Activated CD4-positive, alpha-beta T cell treated with anti-CD3 and anti-CD28 coated beads for 36 hours (primary cell): ENCODE measurements around the gene TRMT11. TPM values are rescaled to one million over a fixed set of nuclear protein-coding genes. Genes with fewer than 3 reads are reported as not detected.

ENCODE experiments used
- ATAC-seq: fragments of 200-7000 bp; cut with Tn5 transposase; one replicate; pipeline ENCODE4 v1.10.0; 2021; ENCODE audit warnings: mild to moderate bottlenecking, moderate library complexity
- CTCF ChIA-PET: fragments of 350-600 bp; sonication (Branson Sonifier 250); formaldehyde crosslinking; loops from one replicate; lab custom pipeline; 2021; ENCODE audit warnings: antibody characterized with exemption; lab: Charles Lee
- POLR2A ChIA-PET: fragments of 350-600 bp; sonication (Branson Sonifier 250); formaldehyde crosslinking; loops from one replicate; lab custom pipeline; 2021; ENCODE audit warnings: antibody characterized with exemption, inconsistent platforms; lab: Charles Lee
- DNase-seq: peaks from one replicate; pipeline ENCODE4 v3.0.0-alpha.2; 2020
- H3K27ac Mint-ChIP-seq: one replicate; pipeline ENCODE4 v1.8.0; 2021; ENCODE audit warnings: mixed read lengths
- H3K27me3 Mint-ChIP-seq: one replicate; pipeline ENCODE4 v1.8.0; 2021; ENCODE audit warnings: mixed read lengths
- H3K36me3 Mint-ChIP-seq: one replicate; pipeline ENCODE4 v1.8.0; 2021; ENCODE audit warnings: low read depth, mixed read lengths
- H3K4me1 Mint-ChIP-seq: one replicate; pipeline ENCODE4 v1.8.0; 2021; ENCODE audit warnings: mixed read lengths
- H3K4me3 Mint-ChIP-seq: one replicate; pipeline ENCODE4 v1.8.0; 2021; ENCODE audit warnings: mild to moderate bottlenecking, moderate library complexity, mixed read lengths
- H3K9me3 Mint-ChIP-seq: one replicate; pipeline ENCODE4 v1.8.0; 2021; ENCODE audit warnings: low read depth, mixed read lengths
- intact Hi-C, 2 experiments: fragments of 100-400 bp; cut with DNase I in 1 of 2; cut with micrococcal nuclease in 1 of 2; formaldehyde crosslinking; loops; one replicate each; pipeline versions ENCODE4 v1.14.2 to v1.15.1; 2022 to 2024; cut with DNase I, micrococcal nuclease
- total RNA-seq, 2 experiments: library from RNA; stranded (reverse); gene quantifications; one replicate each; pipeline ENCODE4 v1.2.3, GENCODE V29; 2021

The TRMT11 gene
- 10 to 100 TPM; 33.4 to 40.5 TPM for total RNA-seq

GRCh38 chr6:125986301-125987025 is at the start of gene TRMT11:
TRMT11 (plus strand) TSS chr6:125986540; CDS start chr6:125986551, 11 bp downstream.
- DNase-seq (peak; percentile 89), ATAC-seq (peak; percentile 96)
- no peaks in the 10 kb centered on the region for H3K36me3 Mint-ChIP-seq
- no peak within 1 kb of the TSS for H3K4me3 Mint-ChIP-seq
- POLR2A ChIA-PET: interaction anchor here (0.6 to 1.5 kb wide), 6 partner anchors 9 to 354 kb away, joined by 3 to 8 read pairs (median 4); partner anchors contain the start of genes CENPW and HINT3
- CTCF ChIA-PET: interaction anchor here (0.5 to 5.6 kb wide), 18 partner anchors 10 to 674 kb away, joined by 3 to 50 read pairs (median 4); partner anchors contain the start of genes HINT3 and NCOA7
- intact Hi-C loops: loop anchor here (1.0 to 10.0 kb wide), 7 partner anchors 12 to 1278 kb away; partner anchors contain the start of genes HINT3 (in 2 of the 2), CENPW (in 1 of the 2), HDDC2 (in 1 of the 2) and NCOA7 (in 1 of the 2)
- peak within 1 kb of the TSS; percentile 20 for H3K27ac Mint-ChIP-seq
- H3K4me1 Mint-ChIP-seq: peaks cover 7% of the 10 kb centered on the region
- no peaks in the 10 kb centered on the region for H3K27me3 Mint-ChIP-seq
- no peaks in the 10 kb centered on the region for H3K9me3 Mint-ChIP-seq

GRCh38 chr6:125939026-125939425 is 47.3 kb upstream of the TRMT11 start:
- Mint-ChIP-seq H3K4me3 (no peak overlapping the region), H3K27me3 (peaks cover 11% of the 10 kb centered on the region), H3K27ac (no peak overlapping the region), H3K36me3 (no peaks in the 10 kb centered on the region), H3K4me1 (peaks cover 10% of the 10 kb centered on the region), H3K9me3 (no peaks in the 10 kb centered on the region)
- no peak for ATAC-seq
- POLR2A ChIA-PET: no interaction called here
- CTCF ChIA-PET: interaction anchor here (1.4 to 1.6 kb wide), 2 partner anchors 14 to 18 kb away, joined by 4 to 6 read pairs; partner anchors contain the start of gene HINT3
- DNase-seq: no peak
- intact Hi-C loops: no loop called here

GRCh38 chr6:125939791-125940190 is 46.5 kb upstream of the TRMT11 start:
- intact Hi-C loops: no loop called here
- no peaks in the 10 kb centered on the region for H3K36me3 Mint-ChIP-seq
- peaks cover 11% of the 10 kb centered on the region for H3K27me3 Mint-ChIP-seq
- peaks cover 16% of the 10 kb centered on the region for H3K4me1 Mint-ChIP-seq
- ATAC-seq: peak; percentile 71
- ChIA-PET POLR2A (interaction anchor here (0.8 kb wide), 1 partner anchor 86 kb away, joined by 4 read pairs; no protein-coding TSS in a partner anchor), CTCF (interaction anchor here (1.0 to 1.4 kb wide), 2 partner anchors 17 to 33 kb away, joined by 4 read pairs; partner anchors contain the start of gene HINT3)
- H3K4me3 Mint-ChIP-seq: no peak overlapping the region
- no peak overlapping the region for H3K27ac Mint-ChIP-seq
- no peaks in the 10 kb centered on the region for H3K9me3 Mint-ChIP-seq
- no peak for DNase-seq

GRCh38 chr6:125940247-125941041 is 45.9 kb upstream of the TRMT11 start:
- H3K9me3 Mint-ChIP-seq: no peaks in the 10 kb centered on the region

GRCh38 chr6:125942672-125943527 is 43.4 kb upstream of the TRMT11 start:
- no peak overlapping the region for H3K4me3 Mint-ChIP-seq
- CTCF ChIA-PET: interaction anchor here (0.7 to 1.6 kb wide), 4 partner anchors 9 to 282 kb away, joined by 3 to 7 read pairs (median 4); partner anchors contain the start of gene HINT3
- no peaks in the 10 kb centered on the region for H3K9me3 Mint-ChIP-seq
- POLR2A ChIA-PET: no interaction called here
- no peak overlapping the region for H3K27ac Mint-ChIP-seq
- peaks cover 11% of the 10 kb centered on the region for H3K27me3 Mint-ChIP-seq
- no peak for ATAC-seq
- no peaks in the 10 kb centered on the region for H3K36me3 Mint-ChIP-seq
- H3K4me1 Mint-ChIP-seq: peaks cover 20% of the 10 kb centered on the region
- intact Hi-C loops: no loop called here
- no peak for DNase-seq

More at GRCh38 chr6:125940247-125941041, 45.9 kb upstream of the TRMT11 start:
- DNase-seq (no peak), ATAC-seq (no peak)
- Mint-ChIP-seq H3K4me1 (peaks cover 16% of the 10 kb centered on the region), H3K4me3 (no peak overlapping the region), H3K36me3 (no peaks in the 10 kb centered on the region), H3K27me3 (peaks cover 11% of the 10 kb centered on the region), H3K27ac (no peak overlapping the region)
- intact Hi-C loops: no loop called here
- CTCF ChIA-PET: interaction anchor here (0.8 to 1.4 kb wide), 3 partner anchors 12 to 34 kb away, joined by 3 to 4 read pairs (median 4); partner anchors contain the start of gene HINT3
- POLR2A ChIA-PET: interaction anchor here (0.8 kb wide), 1 partner anchor 87 kb away, joined by 4 read pairs; no protein-coding TSS in a partner anchor

- DNase-seq (no peak), ATAC-seq (no peak)
- ChIA-PET CTCF (interaction anchor here (0.7 to 1.6 kb wide), 5 partner anchors 9 to 176 kb away, joined by 3 to 7 read pairs (median 4); partner anchors contain the start of gene HINT3), POLR2A (no interaction called here)
- intact Hi-C loops: no loop called here
- Mint-ChIP-seq H3K27ac (no peak overlapping the region), H3K4me1 (peaks cover 20% of the 10 kb centered on the region), H3K36me3 (no peaks in the 10 kb centered on the region), H3K27me3 (peaks cover 13% of the 10 kb centered on the region), H3K9me3 (no peaks in the 10 kb centered on the region), H3K4me3 (no peak overlapping the region)
Measured at GRCh38 chr6:125943528-125944433, 42.6 kb upstream of the TRMT11 start.

GRCh38 chr6:125944434-125944816 is 41.9 kb upstream of the TRMT11 start:
- H3K4me1 Mint-ChIP-seq: peaks cover 20% of the 10 kb centered on the region
- no peaks in the 10 kb centered on the region for H3K36me3 Mint-ChIP-seq
- H3K4me3 Mint-ChIP-seq: no peak overlapping the region
- ChIA-PET CTCF (interaction anchor here (1.0 to 1.3 kb wide), 2 partner anchors 8 to 10 kb away, joined by 3 to 4 read pairs; no protein-coding TSS in a partner anchor), POLR2A (no interaction called here)
- no peaks in the 10 kb centered on the region for H3K9me3 Mint-ChIP-seq
- no peak for ATAC-seq
- no peak for DNase-seq
- H3K27me3 Mint-ChIP-seq: peaks cover 10% of the 10 kb centered on the region
- intact Hi-C loops: no loop called here
- no peak overlapping the region for H3K27ac Mint-ChIP-seq

GRCh38 chr6:125944896-125945295 is 41.4 kb upstream of the TRMT11 start:
- ATAC-seq: no peak
- ChIA-PET POLR2A (no interaction called here), CTCF (interaction anchor here (1.0 to 1.3 kb wide), 3 partner anchors 8 to 29 kb away, joined by 3 to 4 read pairs (median 3); no protein-coding TSS in a partner anchor)
- Mint-ChIP-seq H3K4me1 (peaks cover 16% of the 10 kb centered on the region), H3K27ac (no peak overlapping the region), H3K9me3 (no peaks in the 10 kb centered on the region), H3K27me3 (peaks cover 11% of the 10 kb centered on the region), H3K36me3 (no peaks in the 10 kb centered on the region), H3K4me3 (no peak overlapping the region)
- DNase-seq: no peak
- intact Hi-C loops: no loop called here

GRCh38 chr6:125945378-125946141 is 40.8 kb upstream of the TRMT11 start:
- intact Hi-C loops: no loop called here
- DNase-seq (no peak), ATAC-seq (no peak)
- no peak overlapping the region for H3K4me3 Mint-ChIP-seq
- no peaks in the 10 kb centered on the region for H3K9me3 Mint-ChIP-seq
- H3K4me1 Mint-ChIP-seq: peaks cover 16% of the 10 kb centered on the region
- ChIA-PET POLR2A (interaction anchor here (0.6 kb wide), 1 partner anchor 53 kb away, joined by 3 read pairs; no protein-coding TSS in a partner anchor), CTCF (interaction anchor here (1.0 kb wide), 3 partner anchors 11 to 28 kb away, joined by 3 read pairs; no protein-coding TSS in a partner anchor)
- no peaks in the 10 kb centered on the region for H3K36me3 Mint-ChIP-seq
- H3K27ac Mint-ChIP-seq: no peak overlapping the region
- H3K27me3 Mint-ChIP-seq: peaks cover 13% of the 10 kb centered on the region
